CD4-positive, alpha-beta memory T cell (primary cell): Measurements from ENCODE around the gene ZBTB16. TPM values are rescaled to one million over a fixed set of nuclear protein-coding genes. Genes with fewer than 3 reads are reported as not detected.

ENCODE experiments used
- CTCF ChIA-PET: fragments of 350-600 bp; sonication (Branson Sonifier 250); formaldehyde crosslinking; loops from one replicate; lab custom pipeline; 2021; ENCODE audit warnings: inconsistent platforms; ENCODE audit not compliant: partially characterized antibody; lab: Charles Lee
- POLR2A ChIA-PET: fragments of 350-600 bp; sonication (Branson Sonifier 250); formaldehyde crosslinking; loops from one replicate; lab custom pipeline; 2021; ENCODE audit not compliant: partially characterized antibody; lab: Charles Lee
- DNase-seq, 5 donors: peaks; one replicate each; pipeline versions ENCODE4 v3.0.0 to v3.0.0-alpha.2; 2020 to 2022; ENCODE audit warnings: mixed read lengths in 1 of 5
- H3K27ac ChIP-seq: one replicate; pipeline ENCODE4 v1.7.0; 2013; ENCODE audit warnings: low read depth, low read length
- H3K27me3 ChIP-seq: 2 replicates; pipeline ENCODE4 v1.7.0; 2013; ENCODE audit warnings: mild to moderate bottlenecking, low read length, moderate library complexity; ENCODE audit not compliant: insufficient read depth
- H3K36me3 ChIP-seq: 2 replicates; pipeline ENCODE4 v1.7.0; 2013; ENCODE audit warnings: mild to moderate bottlenecking, low read length, moderate library complexity; ENCODE audit not compliant: insufficient read depth
- H3K4me1 ChIP-seq: 2 replicates; pipeline ENCODE4 v1.7.0; 2013; ENCODE audit warnings: mild to moderate bottlenecking, low read length, moderate library complexity; ENCODE audit not compliant: insufficient read depth
- H3K4me3 ChIP-seq, 2 donors: one replicate each; pipeline ENCODE4 v1.7.0; 2013; ENCODE audit warnings: low read length in 2 of 2, mild to moderate bottlenecking in 1 of 2
- H3K9me3 ChIP-seq, 2 donors: one replicate each; pipeline ENCODE4 v1.7.0; 2013; ENCODE audit warnings: low read length in 2 of 2, control low read depth in 1 of 2; ENCODE audit not compliant: control insufficient read depth in 1 of 2
- H3K27ac Mint-ChIP-seq, 7 donors: one replicate each; pipeline ENCODE4 v1.8.0; 2020 to 2021; ENCODE audit warnings: mixed read lengths in 7 of 7, mild to moderate bottlenecking in 6 of 7, inconsistent platforms in 3 of 7, moderate library complexity in 3 of 7
- H3K27me3 Mint-ChIP-seq, 2 donors: one replicate each; pipeline ENCODE4 v1.8.0; 2020 to 2021; ENCODE audit warnings: mixed read lengths in 2 of 2
- H3K36me3 Mint-ChIP-seq, 2 donors: one replicate each; pipeline ENCODE4 v1.8.0; 2020 to 2021; ENCODE audit warnings: mixed read lengths in 2 of 2, inconsistent platforms in 1 of 2, mild to moderate bottlenecking in 1 of 2
- H3K4me1 Mint-ChIP-seq, 4 donors: one replicate each; pipeline ENCODE4 v1.8.0; 2020 to 2021; ENCODE audit warnings: mixed read lengths in 4 of 4, mild to moderate bottlenecking in 1 of 4
- H3K4me3 Mint-ChIP-seq, 8 donors: one replicate each; pipeline ENCODE4 v1.8.0; 2020 to 2021; ENCODE audit warnings: mixed read lengths in 8 of 8, mild to moderate bottlenecking in 7 of 8, moderate library complexity in 6 of 8, inconsistent platforms in 3 of 8
- H3K9me3 Mint-ChIP-seq, 8 donors: one replicate each; pipeline ENCODE4 v1.8.0; 2020 to 2021; ENCODE audit warnings: mixed read lengths in 8 of 8, mild to moderate bottlenecking in 5 of 8, inconsistent platforms in 3 of 8, moderate library complexity in 1 of 8
- intact Hi-C: fragments of 100-400 bp; cut with micrococcal nuclease; formaldehyde crosslinking; loops from one replicate; pipeline ENCODE4 v1.15.1; 2023
- polyA plus RNA-seq, 2 donors: library from polyadenylated mRNA; unstranded; fragments of 300-500 nt; fragmentation: Illumina TruSeq; gene quantifications; one replicate each; pipeline ENCODE4 v1.2.3, GENCODE V29; 2021
- total RNA-seq, 2 experiments: library from RNA; stranded (reverse); gene quantifications; one replicate each; pipeline ENCODE4 v1.2.3, GENCODE V29; 2021

The ZBTB16 gene
- total and polyA plus RNA-seq, 4 experiments from 2014 or later, result 5.6 to 28.4 (median 8.6) TPM

DNA sequence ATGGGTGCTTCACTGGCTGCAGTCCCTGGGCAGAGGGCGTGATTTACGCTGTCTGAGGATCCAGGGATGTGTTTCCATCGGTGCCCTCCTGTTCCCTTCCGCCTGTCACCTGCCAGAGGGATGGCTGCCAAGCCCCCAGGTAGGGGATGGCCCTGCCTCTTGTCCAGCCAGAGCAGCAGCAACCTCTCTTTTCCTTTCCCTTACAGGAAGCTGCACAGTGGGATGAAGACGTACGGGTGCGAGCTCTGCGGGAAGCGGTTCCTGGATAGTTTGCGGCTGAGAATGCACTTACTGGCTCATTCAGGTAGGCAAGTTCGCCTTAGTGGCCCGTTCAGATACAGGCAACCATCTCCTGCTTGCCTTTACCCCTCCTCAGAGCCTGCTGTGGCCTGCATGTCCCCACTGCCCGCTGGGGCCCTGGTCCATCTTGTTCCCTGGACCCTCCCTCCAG lies 96.6 kb downstream of the ZBTB16 start:
- H3K4me1 Mint-ChIP-seq, result peaks cover 45 to 70% (median 58%) of the 10 kb centered on the region in 4 donors
- ChIA-PET POLR2A (interaction anchor here (0.6 to 9.3 kb wide), 3 partner anchors 11 to 24 kb away, joined by 3 to 126 read pairs (median 4); no protein-coding TSS in a partner anchor), CTCF (interaction anchor here (1.6 kb wide), 1 partner anchor 97 kb away, joined by 4 read pairs; the partner anchor contains the start of gene ZBTB16)
- H3K36me3 Mint-ChIP-seq, result peaks cover 0 to 3% of the 10 kb centered on the region in 2 donors
- no peaks in the 10 kb centered on the region for H3K9me3 ChIP-seq
- H3K36me3 ChIP-seq, result no peaks in the 10 kb centered on the region
- no peak overlapping the region for H3K27ac ChIP-seq
- no peak overlapping the region for H3K4me3 ChIP-seq
- H3K27ac Mint-ChIP-seq, result no peak overlapping the region
- H3K4me3 Mint-ChIP-seq, result no peak overlapping the region
- DNase-seq, result no peak
- intact Hi-C loops, result no loop called here
- peaks cover 0 to 1% (median 0%) of the 10 kb centered on the region in 8 donors for H3K9me3 Mint-ChIP-seq
- peaks cover 35% of the 10 kb centered on the region for H3K4me1 ChIP-seq
- H3K27me3 Mint-ChIP-seq, result no peaks in the 10 kb centered on the region
- no peaks in the 10 kb centered on the region for H3K27me3 ChIP-seq

DNA sequence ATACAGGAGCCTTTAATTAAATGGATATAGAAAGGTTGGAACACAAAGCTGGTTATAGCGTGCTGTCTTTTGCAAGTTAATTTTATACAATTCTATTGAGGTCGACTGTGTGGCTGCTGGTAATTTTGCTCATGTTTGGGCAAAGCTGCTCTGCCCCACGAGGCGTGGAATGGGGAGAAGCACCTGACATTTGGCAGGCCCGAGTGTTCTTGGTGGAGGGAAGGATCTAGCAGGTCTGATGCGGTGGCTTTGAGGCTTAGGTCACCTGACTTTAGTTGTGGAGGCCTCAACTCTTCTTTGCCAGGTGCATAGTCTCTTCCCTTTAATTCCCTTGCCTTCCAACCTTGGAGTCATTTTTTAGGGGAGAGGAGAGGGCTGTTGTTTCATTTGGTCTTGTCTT lies 97.3 kb downstream of the ZBTB16 start:
- Mint-ChIP-seq H3K27me3 (no peaks in the 10 kb centered on the region), H3K27ac (peak overlapping the region in 2 of 7 donors; percentile 55 to 57), H3K9me3 (peaks cover 0 to 1% (median 0%) of the 10 kb centered on the region in 8 donors), H3K36me3 (peaks cover 0 to 3% of the 10 kb centered on the region in 2 donors), H3K4me1 (peaks cover 51 to 74% (median 62%) of the 10 kb centered on the region in 4 donors), H3K4me3 (peak overlapping the region in 1 of 8 donors; percentile 59)
- Histone ChIP-seq H3K9me3 (no peaks in the 10 kb centered on the region), H3K4me3 (no peak overlapping the region), H3K4me1 (peaks cover 41% of the 10 kb centered on the region), H3K27me3 (no peaks in the 10 kb centered on the region), H3K27ac (no peak overlapping the region), H3K36me3 (no peaks in the 10 kb centered on the region)
- intact Hi-C loops, result no loop called here
- POLR2A ChIA-PET, result interaction anchor here (0.6 to 9.3 kb wide), 3 partner anchors 9 to 24 kb away, joined by 3 to 126 read pairs (median 3); no protein-coding TSS in a partner anchor
- CTCF ChIA-PET, result interaction anchor here (1.1 to 5.2 kb wide), 3 partner anchors 15 to 103 kb away, joined by 4 to 38 read pairs (median 5); partner anchors contain the start of gene ZBTB16
- DNase-seq, result no peak

DNA sequence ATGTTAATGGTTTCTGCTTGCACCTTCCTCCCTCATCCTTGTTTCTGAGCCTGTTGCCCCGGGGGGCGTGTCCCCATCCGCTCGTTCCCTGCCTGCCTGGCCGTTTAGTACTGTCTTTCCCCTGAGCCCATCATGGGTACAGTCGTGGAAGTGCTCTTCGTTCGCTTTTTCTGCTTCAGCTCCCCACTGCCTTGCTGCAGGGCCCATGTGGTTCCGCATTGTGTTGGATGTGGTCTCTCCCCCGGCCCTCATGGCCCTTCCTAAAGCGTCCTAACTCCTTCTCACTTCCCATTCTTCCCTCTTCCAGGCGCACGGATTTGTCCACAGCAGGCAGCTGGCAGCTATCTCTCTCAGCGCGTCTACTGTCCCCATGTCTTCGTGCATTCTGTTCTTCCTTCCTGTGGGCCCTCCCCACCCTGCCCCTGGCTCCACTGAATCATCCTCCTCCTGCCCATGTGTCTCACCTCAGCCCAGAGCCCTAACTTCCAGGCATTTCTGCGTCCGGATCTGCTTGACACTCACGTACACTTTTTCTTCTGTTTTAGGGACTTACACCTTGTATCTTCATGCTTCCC lies 98.1 kb downstream of the ZBTB16 start:
- Histone ChIP-seq H3K27me3 (no peaks in the 10 kb centered on the region), H3K4me3 (no peak overlapping the region), H3K9me3 (no peaks in the 10 kb centered on the region), H3K27ac (no peak overlapping the region), H3K36me3 (no peaks in the 10 kb centered on the region), H3K4me1 (peaks cover 49% of the 10 kb centered on the region)
- POLR2A ChIA-PET, result interaction anchor here (1.0 to 9.3 kb wide), 3 partner anchors 9 to 23 kb away, joined by 3 to 126 read pairs (median 4); no protein-coding TSS in a partner anchor
- Mint-ChIP-seq H3K4me1 (peaks cover 50 to 75% (median 62%) of the 10 kb centered on the region in 4 donors), H3K27ac (peak overlapping the region in 3 of 7 donors; percentile 13 to 71 (median 66)), H3K27me3 (no peaks in the 10 kb centered on the region), H3K36me3 (peaks cover 0 to 3% of the 10 kb centered on the region in 2 donors), H3K9me3 (no peaks in the 10 kb centered on the region), H3K4me3 (peak overlapping the region in 1 of 8 donors; percentile 18)
- CTCF ChIA-PET, result interaction anchor here (1.1 to 5.2 kb wide), 2 partner anchors 15 to 102 kb away, joined by 5 to 38 read pairs; no protein-coding TSS in a partner anchor
- no peak for DNase-seq
- intact Hi-C loops, result no loop called here

DNA sequence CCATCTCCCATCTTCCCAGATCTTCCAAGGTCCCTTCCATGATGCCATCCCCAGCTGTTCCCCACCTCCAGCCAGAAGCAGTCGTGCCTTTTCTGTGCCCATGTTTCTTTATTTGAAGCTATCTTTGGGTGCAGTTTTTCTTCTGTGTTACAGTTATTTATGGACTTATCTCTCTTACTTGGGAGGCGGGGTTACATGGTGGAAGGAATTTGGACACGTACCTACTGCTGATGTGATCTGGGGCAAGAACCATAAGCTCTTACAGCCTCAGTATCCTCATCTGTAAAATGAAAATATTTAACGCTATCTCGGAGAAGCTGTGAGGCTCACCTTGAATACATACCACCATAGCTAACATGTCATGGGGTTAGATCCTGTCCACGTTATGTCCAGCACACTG lies 98.9 kb downstream of the ZBTB16 start:
- H3K4me1 Mint-ChIP-seq, result peaks cover 52 to 79% (median 64%) of the 10 kb centered on the region in 4 donors
- no peaks in the 10 kb centered on the region for H3K36me3 ChIP-seq
- DNase-seq, result no peak
- ChIA-PET POLR2A (interaction anchor here (0.6 to 9.3 kb wide), 7 partner anchors 11 to 103 kb away, joined by 3 to 126 read pairs (median 10); no protein-coding TSS in a partner anchor), CTCF (interaction anchor here (0.6 to 5.2 kb wide), 5 partner anchors 9 to 165 kb away, joined by 3 to 38 read pairs (median 5); no protein-coding TSS in a partner anchor)
- H3K9me3 Mint-ChIP-seq, result no peaks in the 10 kb centered on the region
- H3K27me3 Mint-ChIP-seq, result no peaks in the 10 kb centered on the region
- H3K9me3 ChIP-seq, result no peaks in the 10 kb centered on the region
- intact Hi-C loops, result no loop called here
- no peak overlapping the region for H3K27ac ChIP-seq
- peak overlapping the region in 5 of 7 donors; percentile 1 to 75 (median 13) for H3K27ac Mint-ChIP-seq
- H3K4me3 Mint-ChIP-seq, result peak overlapping the region in 2 of 8 donors; percentile 0 to 11
- no peaks in the 10 kb centered on the region for H3K27me3 ChIP-seq
- H3K36me3 Mint-ChIP-seq, result peaks cover 0 to 3% of the 10 kb centered on the region in 2 donors
- peaks cover 54% of the 10 kb centered on the region for H3K4me1 ChIP-seq
- H3K4me3 ChIP-seq, result no peak overlapping the region

DNA sequence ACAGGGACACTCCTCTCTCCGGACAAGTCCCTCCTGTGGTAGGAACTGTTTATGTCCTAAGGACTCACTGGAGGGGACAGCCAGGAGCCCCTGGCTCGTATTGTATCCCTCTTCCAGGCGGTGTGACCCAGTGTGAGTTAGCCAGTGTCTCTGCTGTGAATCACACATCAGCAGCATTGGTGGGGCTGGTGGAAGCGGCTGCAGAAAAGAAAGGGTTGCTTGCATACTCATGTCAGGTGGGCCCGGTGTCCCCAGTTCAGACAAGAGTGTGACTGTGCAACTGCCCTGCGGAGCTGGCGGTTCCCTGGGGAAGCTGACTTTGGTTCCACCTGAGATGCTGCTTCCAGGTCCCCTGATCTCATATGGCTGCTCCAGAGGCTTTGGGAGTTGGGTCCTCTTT lies 99.4 kb downstream of the ZBTB16 start:
- Mint-ChIP-seq H3K4me1 (peaks cover 55 to 84% (median 67%) of the 10 kb centered on the region in 4 donors), H3K36me3 (peaks cover 0 to 3% of the 10 kb centered on the region in 2 donors), H3K9me3 (no peaks in the 10 kb centered on the region), H3K27ac (peak overlapping the region; percentile 90 to 96 (median 95)), H3K27me3 (no peaks in the 10 kb centered on the region), H3K4me3 (peak overlapping the region in 1 of 8 donors; percentile 82)
- ChIA-PET CTCF (interaction anchor here (0.6 to 5.2 kb wide), 7 partner anchors 10 to 165 kb away, joined by 3 to 38 read pairs (median 5); no protein-coding TSS in a partner anchor), POLR2A (interaction anchor here (0.6 to 9.3 kb wide), 9 partner anchors 11 to 102 kb away, joined by 3 to 126 read pairs (median 10); partner anchors contain the start of gene ZBTB16)
- no peak for DNase-seq
- Histone ChIP-seq H3K36me3 (no peaks in the 10 kb centered on the region), H3K4me1 (peaks cover 57% of the 10 kb centered on the region), H3K4me3 (no peak overlapping the region), H3K9me3 (no peaks in the 10 kb centered on the region), H3K27ac (no peak overlapping the region), H3K27me3 (no peaks in the 10 kb centered on the region)
- intact Hi-C loops, result no loop called here

DNA sequence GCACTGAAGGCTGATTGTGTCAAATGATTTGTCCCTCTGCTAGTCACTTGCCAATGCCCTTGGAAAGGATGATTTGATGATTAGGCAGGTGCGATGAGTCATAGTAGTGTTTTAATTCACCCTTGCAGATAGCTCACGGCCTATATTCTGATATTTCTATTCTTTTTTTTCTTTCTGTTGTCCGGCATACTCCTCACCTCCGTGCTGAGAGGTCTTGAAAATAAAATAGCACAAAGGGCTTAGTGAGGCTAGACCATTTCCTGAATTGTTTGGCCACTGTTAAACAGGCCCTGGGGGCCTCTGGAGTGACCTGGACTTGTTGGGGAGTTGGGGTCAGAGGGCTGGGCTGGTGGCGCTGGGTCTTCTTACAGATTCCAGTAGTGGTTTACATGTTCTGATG lies 99.8 kb downstream of the ZBTB16 start:
- POLR2A ChIA-PET, result interaction anchor here (0.5 to 9.3 kb wide), 26 partner anchors 7 to 348 kb away, joined by 3 to 126 read pairs (median 5); partner anchors contain the start of gene ZBTB16
- Histone ChIP-seq H3K36me3 (no peaks in the 10 kb centered on the region), H3K27me3 (no peaks in the 10 kb centered on the region), H3K4me1 (peaks cover 57% of the 10 kb centered on the region), H3K4me3 (peak overlapping the region in 1 of 2 donors; percentile 26), H3K9me3 (no peaks in the 10 kb centered on the region), H3K27ac (peak overlapping the region; percentile 27)
- peak in 1 of 5 donors; percentile 40 for DNase-seq
- peaks cover 56 to 87% (median 71%) of the 10 kb centered on the region in 4 donors for H3K4me1 Mint-ChIP-seq
- H3K27ac Mint-ChIP-seq, result peak overlapping the region; percentile 90 to 96 (median 95)
- peaks cover 0 to 3% of the 10 kb centered on the region in 2 donors for H3K36me3 Mint-ChIP-seq
- CTCF ChIA-PET, result interaction anchor here (0.6 to 5.2 kb wide), 13 partner anchors 10 to 166 kb away, joined by 3 to 38 read pairs (median 5); no protein-coding TSS in a partner anchor
- H3K9me3 Mint-ChIP-seq, result no peaks in the 10 kb centered on the region
- intact Hi-C loops, result no loop called here
- peak overlapping the region in 7 of 8 donors; percentile 75 to 86 (median 83) for H3K4me3 Mint-ChIP-seq
- no peaks in the 10 kb centered on the region for H3K27me3 Mint-ChIP-seq
